K562 (cell line): ENCODE results near the gene MED13L. TPM values are rescaled to one million over a fixed set of nuclear protein-coding genes. Genes with fewer than 3 reads are reported as not detected.

Experiments used
- BCL6 ChIP-seq: fragments of 250-450 bp; sonication (Bioruptor Pico); IDR thresholded peaks from 2 replicates; pipeline ENCODE4 v1.4.0; 2020
- CTBP1 ChIP-seq: fragments of 450-650 bp; IDR thresholded peaks from 2 replicates; pipeline ENCODE4 v1.6.1; 2016; ENCODE audit warnings: borderline replicate concordance
- GABPB2 ChIP-seq: fragments of 250-450 bp; sonication (Bioruptor Pico); conservative IDR thresholded peaks from 2 replicates; pipeline ENCODE4 v1.5.1; 2021; ENCODE audit warnings: mild to moderate bottlenecking
- HDAC8 ChIP-seq: fragments of 450-650 bp; IDR thresholded peaks from 2 replicates; pipeline ENCODE4 v1.6.1; 2016; ENCODE audit warnings: mild to moderate bottlenecking, missing genetic modification characterization, moderate library complexity, missing compliant biosample characterization
- HMGN3 ChIP-seq: IDR thresholded peaks from 2 replicates; pipeline ENCODE4 v1.6.1; 2011; ENCODE audit warnings: borderline replicate concordance, low read depth, mild to moderate bottlenecking, mixed read lengths, low read length; ENCODE audit not compliant: insufficient read length; ENCODE audit errors: extremely low read depth
- IFI16 ChIP-seq: fragments of 250-450 bp; sonication (Bioruptor Pico); IDR thresholded peaks from 2 replicates; pipeline ENCODE4 v2.1.2; 2022; ENCODE audit warnings: mild to moderate bottlenecking, inconsistent platforms
- KAT8 ChIP-seq: fragments of 450-650 bp; IDR thresholded peaks from 2 replicates; pipeline ENCODE4 v1.6.1; 2016; ENCODE audit warnings: low read depth, mild to moderate bottlenecking
- MED1 ChIP-seq: sonication (generic); formaldehyde crosslinking; IDR thresholded peaks from 2 replicates; pipeline ENCODE4 v1.8.1; 2023; ENCODE audit warnings: missing genetic modification reagents, borderline replicate concordance
- MYBL2 ChIP-seq, 2 experiments: fragments of 450-650 bp in 1 of 2; sonication (generic) in 1 of 2; formaldehyde crosslinking in 1 of 2; IDR thresholded peaks; 2 replicates each; pipeline versions ENCODE4 v1.6.1 to v1.8.1; 2017 to 2022; ENCODE audit warnings: borderline replicate concordance in 1 of 2, inconsistent platforms in 1 of 2, low read depth in 1 of 2, mild to moderate bottlenecking in 1 of 2, missing genetic modification reagents in 1 of 2, moderate library complexity in 1 of 2
- PRDM10 ChIP-seq: fragments of 450-650 bp; IDR thresholded peaks from 2 replicates; pipeline ENCODE4 v1.6.1; 2018; ENCODE audit not compliant: partially characterized antibody
- PRPF4 ChIP-seq: fragments of 200-400 bp; formaldehyde crosslinking; IDR thresholded peaks from one replicate; pipeline ENCODE4 v1.6.1; 2017; ENCODE audit warnings: low read length, low read depth, mild to moderate bottlenecking; ENCODE audit not compliant: insufficient read depth, poor library complexity, severe bottlenecking
- RBM39 ChIP-seq: fragments of 200-400 bp; formaldehyde crosslinking; optimal IDR thresholded peaks from 2 replicates; pipeline ENCODE3; 2018; ENCODE audit warnings: low read depth, low read length
- RCOR1 ChIP-seq, 2 experiments: IDR thresholded peaks; 2 replicates each; pipeline ENCODE4 v1.6.1; 2012; ENCODE audit warnings: low read depth in 2 of 2, low read length in 2 of 2, borderline replicate concordance in 1 of 2, improper control_type of control experiment in 1 of 2
- ZMIZ1 ChIP-seq, 2 experiments: fragments of 150-350 bp in 1 of 2; IDR thresholded peaks; 2 replicates each; pipeline ENCODE4 v1.6.1; 2012 to 2016; ENCODE audit warnings: low read depth in 2 of 2, low read length in 2 of 2, mild to moderate bottlenecking in 1 of 2, moderate library complexity in 1 of 2
- ZNF184 ChIP-seq: sonication (generic); formaldehyde crosslinking; IDR thresholded peaks from 2 replicates; pipeline ENCODE4 v1.5.0; 2020; ENCODE audit warnings: missing genetic modification reagents
- ZNF445 ChIP-seq: fragments of 250-450 bp; sonication (Bioruptor Pico); IDR thresholded peaks from 2 replicates; pipeline ENCODE4 v1.4.0; 2020; ENCODE audit warnings: low read depth, mild to moderate bottlenecking, moderate library complexity
- ZNF551 ChIP-seq: fragments of 250-450 bp; sonication (Bioruptor Pico); IDR thresholded peaks from 2 replicates; pipeline ENCODE4 v1.5.0; 2021; ENCODE audit warnings: mild to moderate bottlenecking, moderate library complexity
- polyA plus RNA-seq, 8 experiments: library from polyadenylated mRNA; depleted of rRNA in 4 of 8; stranded (reverse) in 5 of 8; unstranded in 3 of 8; fragments of >200 nt; fragmentation: Nextera tagmentation in 2 of 8; fragmentation: Illumina TruSeq in 1 of 8; extraction: Ambion mirVana in 2 of 8; extraction: Trizol in 1 of 8; gene quantifications; 2 replicates each; pipeline versions ENCODE4 v1.2.1 to v1.2.3, GENCODE V29; 2011 to 2014; ENCODE audit warnings: inconsistent platforms in 1 of 8, missing spikeins in 1 of 8
- total RNA-seq, 7 experiments: library from RNA; depleted of rRNA in 6 of 7; stranded (reverse); fragments of >200 nt in 6 of 7; fragmentation: Illumina TruSeq in 2 of 7; extraction: Trizol in 2 of 7; gene quantifications; 2 replicates each; pipeline versions ENCODE4 v1.2.1 to v1.2.3, GENCODE V29; 2011 to 2021; ENCODE audit warnings: low replicate concordance in 1 of 7
- TF ChIP-seq, protein P1 (sequence below): fragments of 250-450 bp; sonication (Bioruptor Pico); IDR thresholded peaks from 2 replicates; pipeline ENCODE4 v1.8.0; 2022; ENCODE audit warnings: inconsistent platforms

Gene MED13L
- total and polyA plus RNA-seq, 9 of the 15 experiments (the other 6 are each of a cell fraction or from before 2014, with no cell fraction given), result 13.4 to 90.3 (median 36.9) TPM

- TF ChIP-seq HMGN3, result peak; percentile 80
- TF ChIP-seq GABPB2, result no peak
- no peak for TF ChIP-seq MYBL2 (IDR thresholded peaks at IDR 0.05; ENCODE audit: low read depth)
- no peak for TF ChIP-seq MYBL2 (CRISPR knock-in tag; IDR thresholded peaks at IDR 0.05; ENCODE audit: borderline replicate concordance)
- TF ChIP-seq, protein P1, sequence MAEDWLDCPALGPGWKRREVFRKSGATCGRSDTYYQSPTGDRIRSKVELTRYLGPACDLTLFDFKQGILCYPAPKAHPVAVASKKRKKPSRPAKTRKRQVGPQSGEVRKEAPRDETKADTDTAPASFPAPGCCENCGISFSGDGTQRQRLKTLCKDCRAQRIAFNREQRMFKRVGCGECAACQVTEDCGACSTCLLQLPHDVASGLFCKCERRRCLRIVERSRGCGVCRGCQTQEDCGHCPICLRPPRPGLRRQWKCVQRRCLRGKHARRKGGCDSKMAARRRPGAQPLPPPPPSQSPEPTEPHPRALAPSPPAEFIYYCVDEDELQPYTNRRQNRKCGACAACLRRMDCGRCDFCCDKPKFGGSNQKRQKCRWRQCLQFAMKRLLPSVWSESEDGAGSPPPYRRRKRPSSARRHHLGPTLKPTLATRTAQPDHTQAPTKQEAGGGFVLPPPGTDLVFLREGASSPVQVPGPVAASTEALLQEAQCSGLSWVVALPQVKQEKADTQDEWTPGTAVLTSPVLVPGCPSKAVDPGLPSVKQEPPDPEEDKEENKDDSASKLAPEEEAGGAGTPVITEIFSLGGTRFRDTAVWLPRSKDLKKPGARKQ (CRISPR knock-in tag), result no peak
- no peak for TF ChIP-seq ZNF184 (CRISPR knock-in tag)
- TF ChIP-seq MED1 (CRISPR knock-in tag), result no peak
- TF ChIP-seq ZNF551 (CRISPR knock-in tag), result no peak
- TF ChIP-seq ZMIZ1 (IDR thresholded peaks at IDR 0.05; ENCODE audit: low read depth in 2 of 2, low read length in 2 of 2), result no peak
- no peak for TF ChIP-seq HDAC8
- no peak for TF ChIP-seq ZNF445 (CRISPR knock-in tag)
- TF ChIP-seq CTBP1, result no peak; the same call in 1 of the 2 replicates
- no peak for TF ChIP-seq PRPF4
- TF ChIP-seq KAT8, result no peak
- peak in 1 of 2 experiments; percentile 9; a peak in 1 of 4 replicates for TF ChIP-seq RCOR1 (IDR thresholded peaks at IDR 0.05; ENCODE audit: borderline replicate concordance in 1 of 2, low read depth in 2 of 2, low read length in 2 of 2)
- no peak for TF ChIP-seq PRDM10
- no peak for TF ChIP-seq IFI16 (CRISPR knock-in tag)
- no peak for TF ChIP-seq BCL6
- no peak for TF ChIP-seq RBM39
Observed at GRCh38 chr12:116277467-116278278, at the start of gene MED13L (continued).
